HL-60 (cell line): ENCODE results near the gene KMT2C.

ENCODE experiments used
- POLR2AphosphoS5 ChIP-seq: IDR thresholded peaks from 2 replicates; pipeline ENCODE4 v1.6.1; 2012; ENCODE audit warnings: low read depth
- TF ChIP-seq, protein P1 (sequence below): IDR thresholded peaks from one replicate; pipeline ENCODE4 v1.5.1; 2011; ENCODE audit warnings: low read length, control low read depth, inconsistent platforms; ENCODE audit not compliant: insufficient read depth
- TF ChIP-seq, protein P2 (sequence below): IDR thresholded peaks from 2 replicates; pipeline ENCODE4 v1.6.1; 2012; ENCODE audit warnings: low read depth; ENCODE audit not compliant: insufficient replicate concordance

DNA sequence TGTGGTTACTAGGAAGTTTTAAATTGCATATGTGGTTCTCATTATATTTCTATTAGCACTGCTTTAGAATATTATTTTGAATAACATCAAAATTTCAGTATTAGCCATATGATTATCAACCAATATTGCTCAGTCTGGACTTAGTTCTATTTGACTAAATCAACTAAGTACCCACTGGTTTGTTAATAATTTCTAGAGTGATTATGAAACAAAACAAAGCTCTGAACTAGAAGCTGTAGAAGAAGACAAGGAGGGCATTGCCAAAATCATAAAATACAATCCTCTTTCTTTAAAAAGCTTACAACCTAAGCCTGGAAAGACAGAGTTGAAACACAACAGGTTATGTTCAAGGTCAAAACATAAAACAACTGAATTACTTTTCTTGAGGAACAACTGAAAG lies 204.7 kb downstream of the KMT2C start:
- TF ChIP-seq, protein P1, sequence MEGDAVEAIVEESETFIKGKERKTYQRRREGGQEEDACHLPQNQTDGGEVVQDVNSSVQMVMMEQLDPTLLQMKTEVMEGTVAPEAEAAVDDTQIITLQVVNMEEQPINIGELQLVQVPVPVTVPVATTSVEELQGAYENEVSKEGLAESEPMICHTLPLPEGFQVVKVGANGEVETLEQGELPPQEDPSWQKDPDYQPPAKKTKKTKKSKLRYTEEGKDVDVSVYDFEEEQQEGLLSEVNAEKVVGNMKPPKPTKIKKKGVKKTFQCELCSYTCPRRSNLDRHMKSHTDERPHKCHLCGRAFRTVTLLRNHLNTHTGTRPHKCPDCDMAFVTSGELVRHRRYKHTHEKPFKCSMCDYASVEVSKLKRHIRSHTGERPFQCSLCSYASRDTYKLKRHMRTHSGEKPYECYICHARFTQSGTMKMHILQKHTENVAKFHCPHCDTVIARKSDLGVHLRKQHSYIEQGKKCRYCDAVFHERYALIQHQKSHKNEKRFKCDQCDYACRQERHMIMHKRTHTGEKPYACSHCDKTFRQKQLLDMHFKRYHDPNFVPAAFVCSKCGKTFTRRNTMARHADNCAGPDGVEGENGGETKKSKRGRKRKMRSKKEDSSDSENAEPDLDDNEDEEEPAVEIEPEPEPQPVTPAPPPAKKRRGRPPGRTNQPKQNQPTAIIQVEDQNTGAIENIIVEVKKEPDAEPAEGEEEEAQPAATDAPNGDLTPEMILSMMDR: no peak
- no peak for TF ChIP-seq POLR2AphosphoS5
- TF ChIP-seq, protein P2, sequence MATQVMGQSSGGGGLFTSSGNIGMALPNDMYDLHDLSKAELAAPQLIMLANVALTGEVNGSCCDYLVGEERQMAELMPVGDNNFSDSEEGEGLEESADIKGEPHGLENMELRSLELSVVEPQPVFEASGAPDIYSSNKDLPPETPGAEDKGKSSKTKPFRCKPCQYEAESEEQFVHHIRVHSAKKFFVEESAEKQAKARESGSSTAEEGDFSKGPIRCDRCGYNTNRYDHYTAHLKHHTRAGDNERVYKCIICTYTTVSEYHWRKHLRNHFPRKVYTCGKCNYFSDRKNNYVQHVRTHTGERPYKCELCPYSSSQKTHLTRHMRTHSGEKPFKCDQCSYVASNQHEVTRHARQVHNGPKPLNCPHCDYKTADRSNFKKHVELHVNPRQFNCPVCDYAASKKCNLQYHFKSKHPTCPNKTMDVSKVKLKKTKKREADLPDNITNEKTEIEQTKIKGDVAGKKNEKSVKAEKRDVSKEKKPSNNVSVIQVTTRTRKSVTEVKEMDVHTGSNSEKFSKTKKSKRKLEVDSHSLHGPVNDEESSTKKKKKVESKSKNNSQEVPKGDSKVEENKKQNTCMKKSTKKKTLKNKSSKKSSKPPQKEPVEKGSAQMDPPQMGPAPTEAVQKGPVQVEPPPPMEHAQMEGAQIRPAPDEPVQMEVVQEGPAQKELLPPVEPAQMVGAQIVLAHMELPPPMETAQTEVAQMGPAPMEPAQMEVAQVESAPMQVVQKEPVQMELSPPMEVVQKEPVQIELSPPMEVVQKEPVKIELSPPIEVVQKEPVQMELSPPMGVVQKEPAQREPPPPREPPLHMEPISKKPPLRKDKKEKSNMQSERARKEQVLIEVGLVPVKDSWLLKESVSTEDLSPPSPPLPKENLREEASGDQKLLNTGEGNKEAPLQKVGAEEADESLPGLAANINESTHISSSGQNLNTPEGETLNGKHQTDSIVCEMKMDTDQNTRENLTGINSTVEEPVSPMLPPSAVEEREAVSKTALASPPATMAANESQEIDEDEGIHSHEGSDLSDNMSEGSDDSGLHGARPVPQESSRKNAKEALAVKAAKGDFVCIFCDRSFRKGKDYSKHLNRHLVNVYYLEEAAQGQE: no peak
